ENCODE data around the gene POGLUT2. TPM values are rescaled to one million over a fixed set of nuclear protein-coding genes. Genes with fewer than 3 reads are reported as not detected.

Gene POGLUT2
- total RNA-seq, 5 donors from 2014 or later (not counting 1 experiment from before 2014, with no cell fraction given) = 0.18 to 1.6 (median 0.93) TPM

DNA sequence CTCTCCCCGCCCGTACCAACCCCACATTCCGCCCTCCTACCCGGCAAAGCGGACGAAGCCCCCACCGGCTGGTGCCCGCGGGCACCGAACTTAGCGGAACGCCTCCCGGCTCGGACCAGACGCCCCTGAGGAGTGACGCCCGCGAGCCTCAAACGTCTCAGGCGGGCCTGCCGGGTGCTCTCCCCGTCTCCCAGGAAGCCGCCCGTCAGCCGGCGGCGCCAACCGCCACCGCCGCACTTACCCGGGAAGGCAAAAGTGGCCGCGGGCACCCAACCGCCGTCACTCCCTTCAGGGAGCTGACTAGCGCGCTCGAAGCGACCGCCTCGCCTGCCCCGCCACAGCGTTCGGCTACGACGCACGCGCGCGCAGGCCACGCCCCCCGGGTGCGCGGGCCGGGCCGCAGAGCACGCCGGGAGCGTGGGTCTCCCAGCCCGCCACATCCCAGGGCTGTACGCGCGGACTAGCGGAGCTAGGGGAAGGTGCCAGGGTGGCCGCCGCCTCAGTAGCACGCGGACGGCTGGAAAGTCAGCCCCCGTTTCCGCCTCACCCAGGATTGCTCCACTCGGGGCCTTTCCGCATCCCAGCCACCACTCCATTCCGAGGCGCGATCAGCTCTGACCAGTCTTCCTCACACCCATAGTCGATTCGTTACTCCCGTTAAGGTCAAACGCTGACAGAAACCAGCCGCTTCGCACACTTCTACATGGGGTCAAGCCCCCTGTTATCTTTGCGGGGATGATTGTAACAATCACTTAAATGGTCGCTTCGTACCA is 25.1 kb downstream of the POGLUT2 start, which contains the start of gene TEX30:
Gene TEX30, minus strand, starts transcription at position 346 of the 773 bp plus-strand sequence. CDS start 3,760 bp downstream, outside the sequence.
- no peaks in the 10 kb centered on the region for H3K36me3 Mint-ChIP-seq
- H3K27me3 ChIP-seq (replicated peaks in 1 of 2; ENCODE audit: control insufficient read depth in 2 of 2, extremely low read depth in 1 of 2, insufficient read depth in 2 of 2, low read length in 1 of 2) = no peaks in the 10 kb centered on the region
- peak; percentile 72 to 94 (median 82) for DNase-seq
- no peaks in the 10 kb centered on the region for H3K36me3 ChIP-seq (ENCODE audit: control insufficient read depth in 2 of 2, extremely low read depth in 1 of 2, insufficient read depth in 1 of 2, low read length in 1 of 2)
- WGBS (ENCODE audit: insufficient coverage) = 3% methylated on average over 85 of the region's 85 CpGs
- POLR2A ChIA-PET = interaction anchor here (0.6 to 1.3 kb wide), 4 partner anchors 25 to 72 kb away, joined by 3 to 10 read pairs (median 4); partner anchors contain the start of gene ERCC5 (in 1 of the 2)
- CTCF ChIA-PET = interaction anchor here (0.9 to 1.3 kb wide), 3 partner anchors 26 to 181 kb away, joined by 4 to 6 read pairs (median 6); no protein-coding TSS in a partner anchor
- peak; percentile 96 to 98 (median 97) for ATAC-seq (replicated peaks in 1 of 4)
- H3K27ac ChIP-seq (ENCODE audit: low read length) = peak within 1 kb of the TSS; percentile 82
- peak within 1 kb of the TSS; percentile 88 to 94 (median 89) for H3K4me3 Mint-ChIP-seq
- H3K9me3 Mint-ChIP-seq = no peaks in the 10 kb centered on the region
- H3K4me3 ChIP-seq (ENCODE audit: control insufficient read depth in 1 of 2, extremely low read depth in 1 of 2, low read length in 1 of 2) = peak within 1 kb of the TSS; percentile 85 to 91
- H3K27me3 Mint-ChIP-seq = no peaks in the 10 kb centered on the region
- peaks cover 2 to 19% of the 10 kb centered on the region in 2 experiments for H3K4me1 ChIP-seq (ENCODE audit: control insufficient read depth in 1 of 2, extremely low read depth in 1 of 2, insufficient read depth in 2 of 2, low read length in 2 of 2)
- no peaks in the 10 kb centered on the region for H3K9me3 ChIP-seq
- H3K4me1 Mint-ChIP-seq = peaks cover 22 to 49% (median 47%) of the 10 kb centered on the region in 3 donors
- H3K27ac Mint-ChIP-seq = peak within 1 kb of the TSS; percentile 89 to 92

DNA sequence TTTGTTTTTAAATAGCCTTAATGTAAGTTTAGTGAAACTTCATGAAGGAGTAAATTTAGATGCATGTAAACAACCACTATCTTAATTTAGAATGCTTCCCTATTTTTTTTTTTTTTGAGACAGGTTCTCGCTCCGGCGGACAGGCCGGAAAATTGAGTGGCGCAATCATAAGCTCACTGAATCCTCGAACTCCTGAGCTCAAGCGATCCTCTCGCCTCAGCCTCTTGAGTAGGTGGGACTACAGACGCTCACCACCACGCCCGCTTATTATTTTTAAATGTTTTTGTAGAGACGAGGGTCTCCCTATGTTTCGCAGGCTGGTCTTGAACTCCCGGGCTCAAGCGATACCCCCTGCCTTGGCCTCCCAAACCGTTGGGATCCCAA is 26.7 kb downstream of the POGLUT2 start:
- ChIA-PET POLR2A (interaction anchor here in 1 of 2 donors (0.6 kb wide), 2 partner anchors 41 to 58 kb away, joined by 3 read pairs; no protein-coding TSS in a partner anchor), CTCF (interaction anchor here in 1 of 2 donors (0.7 kb wide), 1 partner anchor 19 kb away, joined by 3 read pairs; no protein-coding TSS in a partner anchor)
- H3K36me3 ChIP-seq (ENCODE audit: control insufficient read depth in 2 of 2, extremely low read depth in 1 of 2, insufficient read depth in 1 of 2, low read length in 1 of 2) = no peaks in the 10 kb centered on the region
- H3K27ac ChIP-seq (ENCODE audit: low read length) = no peak overlapping the region
- H3K4me3 Mint-ChIP-seq = peak overlapping the region; percentile 88 to 94 (median 89)
- no peaks in the 10 kb centered on the region for H3K27me3 ChIP-seq (replicated peaks in 1 of 2; ENCODE audit: control insufficient read depth in 2 of 2, extremely low read depth in 1 of 2, insufficient read depth in 2 of 2, low read length in 1 of 2)
- no peaks in the 10 kb centered on the region for H3K36me3 Mint-ChIP-seq
- no peaks in the 10 kb centered on the region for H3K27me3 Mint-ChIP-seq
- H3K4me1 ChIP-seq (ENCODE audit: control insufficient read depth in 1 of 2, extremely low read depth in 1 of 2, insufficient read depth in 2 of 2, low read length in 2 of 2) = peaks cover 0 to 19% of the 10 kb centered on the region in 2 experiments
- WGBS (ENCODE audit: insufficient coverage) = 98% methylated on average over 6 of the region's 16 CpGs
- peaks cover 21 to 45% (median 43%) of the 10 kb centered on the region in 3 donors for H3K4me1 Mint-ChIP-seq
- no peak overlapping the region for H3K27ac Mint-ChIP-seq
- H3K9me3 Mint-ChIP-seq = no peaks in the 10 kb centered on the region
- H3K4me3 ChIP-seq (ENCODE audit: control insufficient read depth in 1 of 2, extremely low read depth in 1 of 2, low read length in 1 of 2) = no peak overlapping the region
- DNase-seq = no peak
- H3K9me3 ChIP-seq = no peaks in the 10 kb centered on the region
- ATAC-seq (replicated peaks in 1 of 4) = no peak

DNA sequence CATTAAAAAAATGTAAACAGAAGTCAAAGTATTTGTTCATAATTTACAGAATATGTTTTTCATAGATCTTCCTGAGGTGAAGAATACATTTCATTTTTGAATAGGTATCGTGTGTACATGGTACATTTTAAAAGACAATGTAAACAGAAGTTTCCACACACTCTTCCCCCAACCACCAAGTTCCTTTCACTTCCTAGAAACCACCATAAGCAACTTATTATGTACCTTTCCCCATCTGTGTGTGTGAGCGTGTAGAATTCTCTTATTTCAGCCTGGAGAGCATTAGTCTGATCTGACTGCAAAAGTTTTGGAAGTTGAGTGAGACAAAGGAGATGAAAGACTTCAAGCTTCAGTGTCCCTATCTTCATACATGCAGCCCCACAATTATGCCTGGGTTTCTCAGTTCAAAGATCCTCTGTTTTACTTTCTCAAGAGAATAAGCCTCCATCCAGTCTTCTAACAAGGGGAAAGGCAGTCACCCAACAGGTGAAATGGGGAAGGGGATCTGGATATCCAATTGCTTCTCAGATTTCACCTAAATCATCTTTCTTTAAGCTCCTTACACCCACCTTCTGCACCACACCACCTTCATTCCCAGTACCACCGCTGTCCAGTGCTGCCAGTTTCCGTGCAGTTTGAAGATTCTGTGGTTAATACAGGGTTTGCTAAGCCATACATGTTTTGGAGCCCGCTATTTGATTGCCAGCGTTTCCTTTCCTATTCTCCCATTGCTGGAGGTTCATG is 27.3 kb downstream of the POGLUT2 start:
- H3K36me3 ChIP-seq (ENCODE audit: control insufficient read depth in 2 of 2, extremely low read depth in 1 of 2, insufficient read depth in 1 of 2, low read length in 1 of 2) = no peaks in the 10 kb centered on the region
- peaks cover 0 to 19% of the 10 kb centered on the region in 2 experiments for H3K4me1 ChIP-seq (ENCODE audit: control insufficient read depth in 1 of 2, extremely low read depth in 1 of 2, insufficient read depth in 2 of 2, low read length in 2 of 2)
- POLR2A ChIA-PET = interaction anchor here (0.5 to 0.6 kb wide), 3 partner anchors 93 to 186 kb away, joined by 3 to 5 read pairs (median 4); no protein-coding TSS in a partner anchor
- H3K27ac Mint-ChIP-seq = peak overlapping the region in 1 of 2 donors; percentile 17
- peaks cover 5% of the 10 kb centered on the region for H3K36me3 Mint-ChIP-seq
- H3K4me3 ChIP-seq (ENCODE audit: control insufficient read depth in 1 of 2, extremely low read depth in 1 of 2, low read length in 1 of 2) = no peak overlapping the region
- CTCF ChIA-PET = no interaction called here
- H3K9me3 ChIP-seq = no peaks in the 10 kb centered on the region
- DNase-seq (no peak), ATAC-seq (replicated peaks in 1 of 4) (no peak)
- no peak overlapping the region for H3K27ac ChIP-seq (ENCODE audit: low read length)
- H3K9me3 Mint-ChIP-seq = no peaks in the 10 kb centered on the region
- no peaks in the 10 kb centered on the region for H3K27me3 Mint-ChIP-seq
- H3K4me3 Mint-ChIP-seq = peak overlapping the region; percentile 7 to 89 (median 88)
- no CpG with 5 or more reads among the region's 6 CpGs for WGBS (ENCODE audit: insufficient coverage)
- H3K27me3 ChIP-seq (replicated peaks in 1 of 2; ENCODE audit: control insufficient read depth in 2 of 2, extremely low read depth in 1 of 2, insufficient read depth in 2 of 2, low read length in 1 of 2) = no peaks in the 10 kb centered on the region
- peaks cover 21 to 45% (median 43%) of the 10 kb centered on the region in 3 donors for H3K4me1 Mint-ChIP-seq

DNA sequence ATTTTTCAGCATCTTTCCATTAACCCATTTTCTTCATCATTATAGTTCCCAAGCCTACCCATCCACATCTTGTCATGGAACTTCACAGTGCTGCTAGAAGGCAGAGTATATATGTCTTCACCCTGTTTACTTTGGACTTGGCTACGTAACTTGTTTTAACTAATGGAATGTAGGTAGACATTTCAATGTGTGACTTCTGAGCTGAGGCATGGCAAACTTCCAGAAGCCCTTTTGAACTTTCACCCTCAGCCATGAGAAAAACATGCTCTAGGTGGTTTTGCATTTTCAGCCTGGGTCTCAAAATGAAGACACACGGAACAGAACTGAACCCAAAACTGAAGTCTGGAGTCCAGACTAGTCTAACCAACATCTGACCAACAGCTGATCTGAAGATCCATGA is 28.3 kb downstream of the POGLUT2 start:
- Histone ChIP-seq H3K4me3 (ENCODE audit: control insufficient read depth in 1 of 2, extremely low read depth in 1 of 2, low read length in 1 of 2) (no peak overlapping the region), H3K36me3 (ENCODE audit: control insufficient read depth in 2 of 2, extremely low read depth in 1 of 2, insufficient read depth in 1 of 2, low read length in 1 of 2) (no peaks in the 10 kb centered on the region), H3K27ac (ENCODE audit: low read length) (no peak overlapping the region), H3K27me3 (replicated peaks in 1 of 2; ENCODE audit: control insufficient read depth in 2 of 2, extremely low read depth in 1 of 2, insufficient read depth in 2 of 2, low read length in 1 of 2) (no peaks in the 10 kb centered on the region), H3K4me1 (ENCODE audit: control insufficient read depth in 1 of 2, extremely low read depth in 1 of 2, insufficient read depth in 2 of 2, low read length in 2 of 2) (peaks cover 0 to 19% of the 10 kb centered on the region in 2 experiments), H3K9me3 (no peaks in the 10 kb centered on the region)
- H3K27ac Mint-ChIP-seq = no peak overlapping the region
- H3K36me3 Mint-ChIP-seq = peaks cover 6% of the 10 kb centered on the region
- no peaks in the 10 kb centered on the region for H3K9me3 Mint-ChIP-seq
- no peak overlapping the region for H3K4me3 Mint-ChIP-seq
- ChIA-PET CTCF (no interaction called here), POLR2A (interaction anchor here in 1 of 2 donors (0.6 kb wide), 1 partner anchor 127 kb away, joined by 3 read pairs; no protein-coding TSS in a partner anchor)
- no peaks in the 10 kb centered on the region for H3K27me3 Mint-ChIP-seq
- 100% methylated on average over 1 of the region's 2 CpGs for WGBS (ENCODE audit: insufficient coverage)
- ATAC-seq (replicated peaks in 1 of 4) = no peak
- no peak for DNase-seq
- peaks cover 21 to 45% (median 43%) of the 10 kb centered on the region in 3 donors for H3K4me1 Mint-ChIP-seq

DNA sequence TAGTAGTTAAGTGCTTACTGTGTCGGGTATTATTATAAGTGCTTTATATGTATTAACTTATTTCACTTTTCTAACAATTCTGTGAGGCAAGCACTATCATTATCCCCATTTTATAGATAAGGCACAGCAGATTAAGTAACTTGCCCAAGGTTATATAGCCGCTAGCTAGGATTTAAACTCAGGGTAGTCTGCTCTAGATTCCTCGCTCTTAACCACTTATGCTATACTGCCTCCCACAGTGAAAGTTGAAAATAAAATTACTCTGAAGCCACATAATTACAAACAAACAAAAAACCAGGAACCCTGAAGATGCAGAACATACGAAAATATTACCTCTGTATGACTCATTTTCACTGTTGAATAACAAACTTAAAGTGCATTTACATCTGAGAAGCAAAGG is 29.1 kb downstream of the POGLUT2 start:
- Histone ChIP-seq H3K4me3 (ENCODE audit: control insufficient read depth in 1 of 2, extremely low read depth in 1 of 2, low read length in 1 of 2) (no peak overlapping the region), H3K36me3 (ENCODE audit: control insufficient read depth in 2 of 2, extremely low read depth in 1 of 2, insufficient read depth in 1 of 2, low read length in 1 of 2) (no peaks in the 10 kb centered on the region), H3K9me3 (no peaks in the 10 kb centered on the region), H3K27me3 (replicated peaks in 1 of 2; ENCODE audit: control insufficient read depth in 2 of 2, extremely low read depth in 1 of 2, insufficient read depth in 2 of 2, low read length in 1 of 2) (no peaks in the 10 kb centered on the region), H3K4me1 (ENCODE audit: control insufficient read depth in 1 of 2, extremely low read depth in 1 of 2, insufficient read depth in 2 of 2, low read length in 2 of 2) (peaks cover 0 to 19% of the 10 kb centered on the region in 2 experiments), H3K27ac (ENCODE audit: low read length) (no peak overlapping the region)
- Mint-ChIP-seq H3K27me3 (no peaks in the 10 kb centered on the region), H3K36me3 (peaks cover 6% of the 10 kb centered on the region), H3K4me3 (no peak overlapping the region), H3K9me3 (no peaks in the 10 kb centered on the region), H3K27ac (peak overlapping the region in 1 of 2 donors; percentile 34), H3K4me1 (peaks cover 21 to 42% (median 41%) of the 10 kb centered on the region in 3 donors)
- ATAC-seq (replicated peaks in 1 of 4) (no peak), DNase-seq (no peak)
- CTCF ChIA-PET = no interaction called here
- 100% methylated on average over 2 of the region's 4 CpGs for WGBS (ENCODE audit: insufficient coverage)
- POLR2A ChIA-PET = no interaction called here

DNA sequence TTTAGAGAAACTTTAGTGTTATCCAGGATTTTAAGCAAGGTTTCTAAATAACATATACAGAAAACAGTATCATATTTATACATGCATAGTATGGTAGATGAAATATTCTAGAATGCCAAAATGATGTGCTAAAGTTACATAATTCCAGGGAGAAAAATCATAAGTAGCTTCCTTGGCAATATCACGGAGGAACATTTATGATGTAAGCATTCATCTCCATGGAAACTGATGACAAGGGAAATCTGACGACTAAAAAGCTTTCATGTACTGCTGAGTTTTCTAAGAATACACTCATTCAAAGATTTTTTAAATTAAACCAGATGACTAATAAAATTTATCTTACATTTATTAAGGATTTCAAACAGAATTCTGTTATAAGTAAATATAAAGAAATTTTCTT is 29.9 kb downstream of the POGLUT2 start:
- Histone ChIP-seq H3K9me3 (no peaks in the 10 kb centered on the region), H3K36me3 (ENCODE audit: control insufficient read depth in 2 of 2, extremely low read depth in 1 of 2, insufficient read depth in 1 of 2, low read length in 1 of 2) (no peaks in the 10 kb centered on the region), H3K4me3 (ENCODE audit: control insufficient read depth in 1 of 2, extremely low read depth in 1 of 2, low read length in 1 of 2) (no peak overlapping the region), H3K27me3 (replicated peaks in 1 of 2; ENCODE audit: control insufficient read depth in 2 of 2, extremely low read depth in 1 of 2, insufficient read depth in 2 of 2, low read length in 1 of 2) (no peaks in the 10 kb centered on the region), H3K4me1 (ENCODE audit: control insufficient read depth in 1 of 2, extremely low read depth in 1 of 2, insufficient read depth in 2 of 2, low read length in 2 of 2) (peaks cover 0 to 13% of the 10 kb centered on the region in 2 experiments), H3K27ac (ENCODE audit: low read length) (no peak overlapping the region)
- Mint-ChIP-seq H3K27me3 (no peaks in the 10 kb centered on the region), H3K36me3 (peaks cover 6% of the 10 kb centered on the region), H3K9me3 (no peaks in the 10 kb centered on the region), H3K4me1 (peaks cover 13 to 34% (median 34%) of the 10 kb centered on the region in 3 donors), H3K27ac (no peak overlapping the region), H3K4me3 (no peak overlapping the region)
- no CpG with 5 or more reads among the region's 2 CpGs for WGBS (ENCODE audit: insufficient coverage)
- POLR2A ChIA-PET = no interaction called here
- DNase-seq (no peak), ATAC-seq (replicated peaks in 1 of 4) (no peak)
- CTCF ChIA-PET = no interaction called here
